Central memory CD4-positive, alpha-beta T cell (primary cell): Measurements from ENCODE around the gene KLRC2.
"Not testable (repeated sequence)": the region's sequence is repeated elsewhere in the genome, so short reads cannot be mapped to it uniquely, and the experiment has no call there.

Experiments
- DNase-seq: peaks from one replicate; pipeline ENCODE4 v3.0.0; 2022

The KLRC2 gene

DNA sequence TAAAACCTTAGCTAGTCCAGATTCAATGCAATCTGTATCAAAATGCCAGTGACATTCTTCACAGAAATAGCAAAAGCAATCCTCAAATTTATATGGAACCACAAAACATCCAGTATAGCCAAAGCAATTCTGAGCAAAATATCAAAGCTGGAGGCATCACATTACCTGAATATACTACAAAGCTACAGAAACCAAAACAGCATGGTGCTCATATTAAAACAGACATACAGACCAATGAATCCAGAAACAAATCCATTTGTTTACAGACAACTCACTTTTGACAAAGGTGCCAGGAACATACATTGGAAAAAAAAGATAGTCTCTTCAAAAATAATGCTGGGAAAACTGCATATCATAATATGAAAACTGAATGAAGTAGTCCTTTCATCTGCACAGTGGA lies 31.0 kb downstream of the KLRC2 start:
- no peak for DNase-seq

DNA sequence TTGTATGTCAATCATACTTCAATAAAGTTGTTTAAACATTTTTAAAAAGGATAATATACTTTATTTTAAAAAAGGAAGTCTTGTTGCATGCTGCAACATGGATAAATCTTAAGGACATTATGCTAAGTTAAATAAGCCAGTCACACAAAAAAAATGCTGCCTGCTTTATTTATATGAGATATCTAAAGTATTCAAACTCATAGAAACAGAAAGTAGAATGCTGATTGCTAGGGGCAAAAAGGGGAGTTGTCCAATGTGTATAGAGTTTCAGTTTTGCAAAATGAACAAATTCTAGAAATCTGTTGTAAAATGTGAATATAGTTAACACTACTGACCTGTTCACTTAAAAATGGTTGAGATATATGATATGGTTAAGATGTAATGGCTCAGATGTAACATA lies 35.0 kb downstream of the KLRC2 start:
- DNase-seq, result no peak

DNA sequence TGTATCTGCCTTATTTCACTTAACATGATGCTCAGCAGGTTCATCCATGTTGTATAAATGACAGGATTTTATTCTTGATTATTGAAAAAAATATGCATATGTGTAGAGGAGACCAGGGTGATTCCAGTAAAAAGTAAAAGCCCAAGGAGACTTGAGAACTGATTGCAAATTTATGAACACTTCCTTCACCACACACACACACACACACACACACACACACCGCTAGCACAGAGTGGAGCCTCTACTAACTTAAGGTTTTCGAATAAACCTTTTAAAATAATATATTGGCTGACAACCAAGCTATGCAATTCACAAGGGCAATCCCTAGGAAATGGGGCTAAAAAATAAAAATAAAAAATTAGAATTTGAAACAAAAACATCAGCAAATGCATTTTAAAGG lies 37.6 kb downstream of the KLRC2 start:
- no peak for DNase-seq

DNA sequence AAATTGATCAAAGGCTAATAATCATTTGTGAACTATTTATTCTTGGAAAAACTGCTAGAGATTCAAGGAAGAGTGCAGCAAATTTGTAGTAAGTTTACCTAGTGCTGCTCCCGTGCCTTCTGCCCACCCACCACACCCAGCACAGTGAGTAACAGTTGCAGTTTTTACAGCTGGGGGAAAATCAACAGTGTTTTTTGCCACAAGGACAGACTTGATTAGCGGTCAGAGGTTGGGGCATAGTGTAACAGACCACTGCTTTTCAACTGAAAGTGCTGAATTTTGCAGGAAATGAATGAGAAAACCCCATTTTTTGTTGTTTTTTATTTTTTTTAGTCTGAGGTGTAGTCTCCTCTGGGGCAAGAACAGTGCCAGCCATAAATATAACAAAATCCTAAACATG lies 38.5 kb downstream of the KLRC2 start:
- no peak for DNase-seq

DNA sequence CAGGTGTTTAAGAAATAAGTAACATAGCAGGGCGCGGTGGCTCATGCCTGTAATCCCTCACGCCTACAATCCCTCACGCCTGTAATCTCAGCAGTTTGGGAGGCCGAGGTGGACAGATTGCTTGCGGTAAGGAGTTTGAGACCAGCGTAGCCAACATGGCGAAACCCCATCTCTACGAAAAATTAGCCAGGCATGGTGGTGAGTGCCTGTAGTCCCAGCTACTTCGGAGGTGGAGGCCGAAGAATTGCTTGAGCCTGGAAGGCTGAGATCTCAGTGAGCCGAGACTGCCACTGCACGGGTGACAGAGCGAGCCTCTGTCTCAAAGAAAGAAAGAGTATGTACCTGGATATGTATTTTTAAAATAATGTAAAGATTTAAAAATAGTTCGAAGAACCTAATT lies 39.6 kb downstream of the KLRC2 start:
- DNase-seq, result not testable (repeated sequence)

DNA sequence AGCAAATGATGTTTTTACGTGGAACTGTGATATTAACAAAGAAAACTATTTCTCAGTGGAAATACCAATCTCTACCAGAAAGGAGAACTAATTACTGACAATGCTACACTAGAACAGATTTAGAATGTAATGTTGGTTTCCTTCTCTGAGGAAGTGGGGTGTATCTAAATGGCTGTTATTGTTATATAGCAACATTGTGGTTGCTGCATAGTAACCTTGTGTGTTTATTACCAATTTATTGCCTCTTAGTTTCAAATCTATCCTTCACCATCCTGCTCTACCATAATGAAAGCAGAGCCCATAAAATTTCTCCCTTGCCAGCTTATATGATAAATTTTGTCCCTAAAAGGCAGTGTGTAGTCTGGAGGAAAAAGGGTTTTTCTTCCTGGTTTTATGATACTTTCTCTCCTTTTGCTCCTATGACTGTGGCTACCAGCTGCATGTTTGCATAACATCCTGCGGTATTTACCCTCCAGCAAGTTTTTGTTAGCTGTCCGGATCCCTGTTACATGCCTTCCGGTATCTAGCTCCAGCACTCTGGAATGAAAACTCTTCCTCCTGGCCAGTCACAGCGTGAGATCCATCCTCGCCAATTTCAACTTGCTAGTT lies 40.3 kb downstream of the KLRC2 start:
- DNase-seq, result no peak

DNA sequence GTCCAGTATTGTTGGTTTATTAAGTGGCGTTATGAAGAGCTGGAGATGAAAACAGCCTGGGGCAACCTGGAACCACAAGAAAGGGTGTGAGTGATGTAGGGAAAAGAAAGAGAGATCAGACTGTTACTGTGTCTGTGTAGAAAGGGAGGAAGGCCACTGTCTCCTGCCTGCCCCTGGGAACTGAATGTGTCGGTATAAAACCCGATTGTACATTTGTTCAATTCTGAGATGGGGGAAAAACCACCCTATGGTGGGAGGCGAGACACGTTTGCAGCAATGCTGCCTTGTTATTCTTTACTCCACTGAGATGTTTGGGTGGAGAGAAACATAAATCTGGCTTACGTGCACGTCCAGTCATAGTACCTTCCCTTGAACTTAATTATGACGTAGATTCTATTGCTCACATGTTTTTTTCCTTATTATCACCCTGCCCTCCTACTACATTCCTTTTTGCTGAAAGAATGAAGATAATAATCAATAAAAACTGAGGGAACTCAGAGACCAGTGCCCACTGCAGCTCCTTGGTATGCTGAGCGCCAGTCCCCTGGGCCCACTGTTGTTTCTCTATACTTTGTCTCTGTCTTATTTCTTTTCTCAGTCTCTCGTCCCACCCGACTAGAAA lies 41.2 kb downstream of the KLRC2 start:
- not testable (repeated sequence) for DNase-seq

DNA sequence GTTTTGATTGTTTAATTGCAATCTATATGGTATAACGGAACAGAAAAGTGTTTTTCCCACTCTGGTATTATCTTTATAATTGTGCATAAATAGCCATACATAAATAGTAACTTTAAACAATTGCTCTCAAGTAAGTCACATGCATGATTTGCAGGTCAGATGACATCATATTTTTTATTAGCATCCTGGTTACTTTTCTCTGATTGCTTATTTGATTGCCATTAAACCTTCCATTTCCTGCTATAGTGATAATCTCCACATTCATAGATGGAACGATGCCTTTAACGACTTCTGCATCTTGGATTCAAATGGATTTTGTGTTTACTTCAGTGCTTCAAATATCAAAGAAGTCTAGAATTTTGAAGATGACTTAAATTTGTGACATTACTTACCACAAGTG lies 42.5 kb downstream of the KLRC2 start:
- no peak for DNase-seq

DNA sequence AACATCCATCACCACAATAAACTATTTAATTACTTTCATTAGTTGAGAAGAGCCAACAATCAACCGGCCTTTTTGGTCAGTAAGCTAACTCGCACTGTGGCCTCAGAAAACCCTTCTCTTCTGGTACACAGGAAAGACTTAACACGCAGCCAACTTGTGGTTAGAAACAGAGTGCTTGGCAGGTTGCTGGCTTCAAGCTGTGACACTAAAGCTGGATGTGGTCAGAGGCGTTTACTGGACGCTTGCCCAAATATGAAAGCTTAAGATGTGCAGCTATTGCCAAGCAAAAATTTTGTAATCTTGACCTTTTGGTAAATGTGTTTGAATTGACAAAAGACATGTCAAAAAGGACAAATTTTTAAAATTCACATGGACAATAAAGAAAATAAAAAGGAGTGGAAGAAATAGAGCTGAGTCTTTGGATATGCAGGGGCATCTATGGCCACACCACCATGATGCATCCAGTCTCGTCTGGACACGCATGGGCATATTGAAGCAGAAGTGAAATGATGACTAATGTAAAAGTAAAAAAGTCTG lies 43.3 kb downstream of the KLRC2 start:
- no peak for DNase-seq

DNA sequence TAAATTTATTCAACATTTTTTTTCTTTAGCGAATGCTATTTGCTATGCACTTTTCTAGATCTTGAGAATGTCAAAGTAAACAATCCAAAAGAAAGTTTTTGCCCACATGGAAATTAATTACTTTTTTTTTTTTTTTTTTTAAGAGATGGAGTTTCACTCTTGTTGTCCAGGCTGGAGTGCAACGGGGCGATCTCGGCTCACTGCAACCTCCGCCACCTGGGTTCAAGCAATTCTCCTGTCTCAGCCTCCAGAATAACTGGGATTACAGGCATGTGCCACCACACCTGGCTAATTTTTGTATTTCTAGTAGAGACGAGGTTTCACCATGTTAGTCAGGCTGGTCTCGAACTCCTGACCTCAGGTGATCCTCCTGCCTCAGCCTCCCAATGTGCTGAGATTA lies 44.8 kb downstream of the KLRC2 start:
- not testable (repeated sequence) for DNase-seq

DNA sequence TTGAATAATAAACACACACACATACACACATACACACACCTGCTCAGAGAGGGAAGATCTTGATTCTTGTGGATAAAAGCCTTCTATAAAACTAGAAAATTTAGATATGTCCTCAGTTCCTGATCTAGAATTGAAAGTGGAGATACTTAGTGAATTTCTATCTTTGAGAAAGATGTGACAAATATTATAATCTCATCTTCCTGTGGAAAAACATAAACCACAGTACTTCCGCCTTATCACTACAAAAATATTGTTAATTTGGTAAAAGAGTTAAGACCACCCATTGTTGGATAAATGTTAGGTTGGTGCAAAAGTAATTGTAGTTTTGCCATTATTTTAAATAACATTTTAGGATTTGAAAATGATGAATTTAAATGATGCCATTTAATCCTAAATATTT lies 45.9 kb downstream of the KLRC2 start, which contains the start of gene KLRK1:
Gene KLRK1, minus strand, starts transcription at position 138 of the 400 bp plus-strand sequence. CDS start 1,231 bp downstream, outside the sequence.
- no peak for DNase-seq

DNA sequence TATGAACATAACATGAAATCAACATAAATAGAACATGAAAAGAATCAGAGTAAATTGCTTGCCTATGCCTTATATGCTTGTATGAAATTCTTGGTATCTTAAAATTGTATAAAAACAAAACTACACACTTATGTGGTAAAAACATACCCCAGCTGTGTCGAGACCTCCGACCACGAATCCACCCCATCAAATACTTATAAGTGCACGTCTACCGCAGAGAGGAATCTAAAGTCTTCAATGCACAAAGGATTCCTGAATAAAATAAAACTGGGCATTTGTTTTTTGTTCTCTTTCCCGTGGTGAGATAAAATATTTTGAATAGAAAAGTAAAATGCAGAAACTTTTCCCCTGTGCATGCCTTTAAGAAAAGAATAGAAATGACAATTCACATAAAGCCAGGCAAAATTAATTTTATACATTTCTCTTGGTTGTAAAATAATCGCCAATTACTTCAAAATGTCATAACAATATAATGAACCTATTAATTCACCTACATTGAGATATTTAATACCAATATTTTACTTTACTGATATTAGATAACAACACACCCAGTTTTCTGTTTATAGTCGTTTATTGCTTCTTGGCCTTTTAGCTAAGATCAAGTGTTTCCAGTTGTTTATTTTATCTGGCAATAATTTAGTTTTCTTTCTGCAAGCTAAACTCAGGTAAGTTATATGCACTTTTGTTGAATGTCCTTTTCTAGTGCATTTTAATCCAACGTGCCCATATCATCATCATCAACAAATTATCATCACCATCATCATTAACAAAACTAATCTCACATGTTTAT lies 47.0 kb downstream of the KLRC2 start:
- no peak for DNase-seq

DNA sequence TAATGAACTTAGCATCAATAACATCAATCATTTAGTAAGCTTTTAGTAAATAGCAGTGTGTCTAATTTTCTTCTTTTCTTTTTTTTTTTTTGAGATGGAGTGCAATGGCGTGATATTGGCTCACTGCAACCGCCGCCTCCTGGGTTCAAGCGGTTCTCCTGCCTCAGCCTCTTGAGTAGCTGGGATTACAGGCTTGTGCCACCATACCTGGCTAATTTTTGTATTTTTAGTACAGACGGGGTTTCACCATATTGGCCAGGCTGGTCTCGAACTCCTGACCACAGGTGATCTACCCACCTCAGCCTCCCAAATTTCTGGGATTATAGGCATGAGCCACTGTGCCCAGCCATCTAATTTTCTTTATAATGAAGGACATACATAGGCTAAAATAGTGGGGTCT lies 48.3 kb downstream of the KLRC2 start:
- DNase-seq, result not testable (repeated sequence)

DNA sequence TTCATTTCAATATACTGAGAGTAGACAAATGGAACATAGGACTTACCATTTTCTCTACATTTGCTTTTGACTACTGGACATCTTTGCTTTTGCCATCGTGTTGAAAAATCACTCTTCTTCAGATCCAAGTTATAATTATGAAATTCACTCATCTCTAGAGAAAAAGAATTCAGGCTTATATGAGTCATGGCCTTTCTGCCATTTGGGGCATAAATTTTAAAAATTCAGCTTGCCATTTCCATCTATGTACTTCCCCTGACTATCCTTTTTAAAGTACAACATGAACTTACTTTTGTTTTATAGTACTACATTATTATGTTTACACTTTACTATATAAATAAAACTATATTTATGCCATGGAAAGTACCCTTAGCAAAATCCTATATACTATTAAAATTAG lies 49.0 kb downstream of the KLRC2 start:
- DNase-seq, result no peak

DNA sequence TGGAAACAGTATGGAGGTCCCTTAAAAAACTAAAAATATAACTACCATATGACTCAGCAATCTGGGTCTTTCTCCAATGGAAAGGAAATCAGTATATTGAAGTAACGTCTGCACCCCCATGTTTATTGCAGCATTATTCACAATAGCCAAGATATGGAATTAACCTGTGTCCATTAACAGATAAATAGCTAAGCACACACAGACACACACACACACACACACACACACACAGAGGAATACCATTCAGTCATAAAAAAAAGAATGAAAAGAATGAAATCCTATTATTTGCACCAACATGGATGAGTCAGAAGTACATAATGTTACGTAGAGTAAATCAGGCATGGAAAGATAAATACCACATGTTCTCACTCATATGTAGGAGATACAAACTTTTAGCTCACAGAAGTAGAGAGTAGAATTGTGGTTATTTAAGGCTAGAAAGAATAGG lies 50.6 kb downstream of the KLRC2 start:
- DNase-seq, result no peak

DNA sequence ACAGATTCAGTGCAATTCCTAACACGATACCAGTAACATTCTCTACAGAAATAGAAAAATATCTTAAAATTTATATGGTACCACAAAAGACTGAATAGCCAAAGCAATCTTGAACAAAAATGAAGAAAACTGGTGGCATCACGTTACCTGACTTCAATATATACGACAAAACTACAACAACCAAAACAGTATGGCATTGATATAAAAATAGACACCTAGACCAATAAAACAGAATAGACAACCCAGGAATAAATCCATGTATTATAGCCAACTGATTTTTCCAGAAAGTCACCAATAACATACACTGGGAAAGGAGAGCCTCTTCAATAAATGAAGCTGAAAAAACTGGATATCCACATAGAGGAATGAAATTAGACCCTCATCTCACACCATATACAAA lies 51.6 kb downstream of the KLRC2 start:
- no peak for DNase-seq

DNA sequence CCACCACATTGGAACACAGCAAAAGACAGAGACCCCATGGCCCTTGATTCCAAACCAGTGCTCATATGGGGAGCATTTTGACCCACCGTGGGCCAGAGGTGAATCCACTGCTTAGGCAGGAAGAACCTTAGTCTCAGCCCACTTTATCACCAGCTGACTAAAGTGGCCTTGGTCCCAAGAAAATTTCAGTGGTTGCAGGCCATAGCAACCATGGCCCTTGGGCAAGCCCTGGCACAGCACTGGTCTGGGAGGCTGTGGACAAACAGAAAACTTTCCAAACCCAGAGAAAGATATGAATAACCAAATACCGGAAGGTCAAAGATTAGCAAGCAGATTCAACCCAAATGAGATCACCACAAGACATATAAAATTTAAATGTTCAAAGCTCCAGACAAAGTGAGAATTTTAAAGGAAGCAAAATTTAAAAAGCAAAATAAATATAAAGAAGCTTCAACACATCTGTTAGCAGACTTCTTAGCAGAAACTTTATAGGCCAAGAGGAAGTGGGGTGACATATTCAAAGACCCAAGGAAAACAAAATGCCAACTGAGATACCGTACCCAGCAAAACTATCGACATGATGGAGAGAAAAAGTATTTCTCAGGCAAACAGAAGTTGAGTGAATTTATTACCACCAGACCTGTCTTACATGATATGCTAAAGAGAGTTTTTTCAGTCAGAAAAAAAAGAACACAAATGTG lies 53.7 kb downstream of the KLRC2 start:
- DNase-seq, result no peak
